Gastroesophageal sphincter (tissue), 4 donors: ENCODE measurements around the gene C10orf120. TPM values are rescaled to one million over a fixed set of nuclear protein-coding genes. Genes with fewer than 3 reads are reported as not detected.

Source experiments
- ATAC-seq: fragments of 150-250 bp; one replicate; pipeline ENCODE4 v1.9.1; 2016; ENCODE audit warnings: mild to moderate bottlenecking, moderate library complexity
- H3K27ac ChIP-seq, 4 donors: fragments of 200-600 bp; sonication (generic) in 3 of 4; 1 replicate in 3 of 4; 2 replicates in 1 of 4; pipeline ENCODE4 v1.5.1; 2016 to 2019
- H3K27me3 ChIP-seq: fragments of 200-600 bp; sonication (generic); one replicate; pipeline ENCODE4 v1.5.1; 2019
- H3K36me3 ChIP-seq, 2 donors: fragments of 200-600 bp; sonication (generic); one replicate each; pipeline ENCODE4 v1.5.1; 2019; ENCODE audit warnings: control low read depth in 1 of 2
- H3K4me1 ChIP-seq, 3 donors: fragments of 200-600 bp; sonication (generic); 1 replicate in 2 of 3; 2 replicates in 1 of 3; pipeline ENCODE4 v1.5.1; 2016 to 2019; ENCODE audit warnings: control low read depth in 2 of 3
- H3K4me3 ChIP-seq, 2 donors: fragments of 200-600 bp; sonication (generic); one replicate each; pipeline ENCODE4 v1.5.1; 2019; ENCODE audit warnings: mild to moderate bottlenecking in 1 of 2, moderate library complexity in 1 of 2
- H3K9me3 ChIP-seq, 3 donors: fragments of 200-600 bp; sonication (generic); one replicate each; pipeline ENCODE4 v1.5.1; 2017 to 2019; ENCODE audit warnings: control low read depth in 2 of 3
- EP300 ChIP-seq: sonication (generic); formaldehyde crosslinking; IDR thresholded peaks from one replicate; pipeline ENCODE4 v1.6.1; 2017; ENCODE audit warnings: antibody characterized with exemption, mild to moderate bottlenecking
- POLR2A ChIP-seq, 2 donors: fragments of 450-650 bp; IDR thresholded peaks; one replicate each; pipeline ENCODE4 v1.6.1; 2017; ENCODE audit warnings: antibody characterized with exemption in 2 of 2, mild to moderate bottlenecking in 2 of 2, moderate library complexity in 1 of 2
- POLR2AphosphoS5 ChIP-seq: sonication (generic); formaldehyde crosslinking; IDR thresholded peaks from one replicate; pipeline ENCODE4 v1.6.1; 2017; ENCODE audit warnings: antibody characterized with exemption
- WGBS, 2 donors: methylation state at CpG; one replicate each; pipeline ENCODE4 v1.1.5; 2018; ENCODE audit warnings: low coverage in 1 of 2; 5-methylcytosine and 5-hydroxymethylcytosine counted together
- total RNA-seq, 4 donors: library from RNA; depleted of rRNA; stranded (reverse); fragments of >200 nt; gene quantifications; one replicate each; pipeline ENCODE4 v1.1.0, GENCODE V29; 2016
- TF ChIP-seq, protein P1 (sequence below), 4 experiments: fragments of 200-600 bp in 2 of 4; fragments of 450-650 bp in 2 of 4; sonication (generic) in 1 of 4; IDR thresholded peaks; one replicate each; pipeline ENCODE4 v1.5.1; 2017 to 2019; ENCODE audit warnings: antibody characterized with exemption in 4 of 4, mild to moderate bottlenecking in 2 of 4, moderate library complexity in 2 of 4

C10orf120 gene
- total RNA-seq, 4 donors from 2014 or later = not detected

DNA sequence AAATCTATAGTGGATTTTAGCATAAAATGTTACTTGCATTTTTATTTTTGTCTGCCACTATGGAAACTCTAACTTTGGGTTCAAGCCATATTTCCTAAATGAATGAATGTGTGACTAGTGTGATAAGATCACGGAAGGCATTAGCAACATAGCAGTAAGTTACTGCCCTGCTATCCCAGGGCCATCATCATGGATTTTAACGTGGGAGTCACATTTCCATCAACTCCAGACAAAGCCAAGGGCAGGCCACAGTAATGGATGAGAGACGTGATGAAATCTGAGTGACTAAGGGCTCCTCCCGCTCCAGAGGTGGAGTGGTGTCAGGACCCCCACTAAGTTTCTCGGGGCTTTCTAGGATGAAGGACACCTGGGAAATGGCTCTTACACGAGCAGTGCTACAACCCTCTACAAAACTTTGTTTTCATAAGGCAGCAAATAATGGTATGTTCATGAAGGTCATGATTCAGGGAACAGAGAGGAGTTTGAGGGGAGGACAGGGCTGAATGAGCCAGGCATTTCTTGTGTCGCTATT is 34.3 kb downstream of the C10orf120 start:
- TF ChIP-seq, protein P1, sequence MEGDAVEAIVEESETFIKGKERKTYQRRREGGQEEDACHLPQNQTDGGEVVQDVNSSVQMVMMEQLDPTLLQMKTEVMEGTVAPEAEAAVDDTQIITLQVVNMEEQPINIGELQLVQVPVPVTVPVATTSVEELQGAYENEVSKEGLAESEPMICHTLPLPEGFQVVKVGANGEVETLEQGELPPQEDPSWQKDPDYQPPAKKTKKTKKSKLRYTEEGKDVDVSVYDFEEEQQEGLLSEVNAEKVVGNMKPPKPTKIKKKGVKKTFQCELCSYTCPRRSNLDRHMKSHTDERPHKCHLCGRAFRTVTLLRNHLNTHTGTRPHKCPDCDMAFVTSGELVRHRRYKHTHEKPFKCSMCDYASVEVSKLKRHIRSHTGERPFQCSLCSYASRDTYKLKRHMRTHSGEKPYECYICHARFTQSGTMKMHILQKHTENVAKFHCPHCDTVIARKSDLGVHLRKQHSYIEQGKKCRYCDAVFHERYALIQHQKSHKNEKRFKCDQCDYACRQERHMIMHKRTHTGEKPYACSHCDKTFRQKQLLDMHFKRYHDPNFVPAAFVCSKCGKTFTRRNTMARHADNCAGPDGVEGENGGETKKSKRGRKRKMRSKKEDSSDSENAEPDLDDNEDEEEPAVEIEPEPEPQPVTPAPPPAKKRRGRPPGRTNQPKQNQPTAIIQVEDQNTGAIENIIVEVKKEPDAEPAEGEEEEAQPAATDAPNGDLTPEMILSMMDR (IDR thresholded peaks at IDR 0.05) = no peak
- no peak for TF ChIP-seq POLR2A (IDR thresholded peaks at IDR 0.05)
- TF ChIP-seq EP300 = no peak
- TF ChIP-seq POLR2AphosphoS5 = no peak
- H3K27ac ChIP-seq = no peak overlapping the region
- WGBS, 2 donors = 38 to 61% methylated on average over 4 of the region's 7 CpGs

DNA sequence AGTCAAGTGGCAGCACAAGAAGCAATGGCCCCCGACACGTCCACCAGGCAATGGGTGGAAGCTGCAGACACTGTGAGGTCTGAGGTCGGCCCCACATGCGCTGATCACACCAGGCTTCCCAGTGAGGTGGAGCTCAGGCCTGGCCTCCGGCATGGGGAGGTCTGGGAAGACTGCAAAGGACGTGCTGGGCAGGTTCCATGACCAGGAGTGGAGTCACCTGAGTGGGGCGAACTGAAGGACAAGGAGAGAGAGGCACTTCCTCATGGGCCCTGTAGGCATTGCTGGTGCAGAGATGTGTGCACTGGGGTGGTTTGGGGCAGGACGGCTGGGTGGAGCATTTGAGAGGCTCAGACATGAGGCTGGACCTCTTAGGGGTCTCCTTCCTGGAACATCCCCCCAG is 35.1 kb downstream of the C10orf120 start:
- WGBS, 2 donors = 93 to 94% methylated on average over 2 to 3 of the region's 8 CpGs
- no peaks in the 10 kb centered on the region for H3K9me3 ChIP-seq

More for the DNA sequence above, 34.3 kb downstream of the C10orf120 start:
- peaks cover 36% of the 10 kb centered on the region for H3K27me3 ChIP-seq
- ATAC-seq = no peak
- no peaks in the 10 kb centered on the region for H3K4me1 ChIP-seq
- no peaks in the 10 kb centered on the region for H3K9me3 ChIP-seq
- H3K36me3 ChIP-seq = no peaks in the 10 kb centered on the region
- H3K4me3 ChIP-seq = no peak overlapping the region

DNA sequence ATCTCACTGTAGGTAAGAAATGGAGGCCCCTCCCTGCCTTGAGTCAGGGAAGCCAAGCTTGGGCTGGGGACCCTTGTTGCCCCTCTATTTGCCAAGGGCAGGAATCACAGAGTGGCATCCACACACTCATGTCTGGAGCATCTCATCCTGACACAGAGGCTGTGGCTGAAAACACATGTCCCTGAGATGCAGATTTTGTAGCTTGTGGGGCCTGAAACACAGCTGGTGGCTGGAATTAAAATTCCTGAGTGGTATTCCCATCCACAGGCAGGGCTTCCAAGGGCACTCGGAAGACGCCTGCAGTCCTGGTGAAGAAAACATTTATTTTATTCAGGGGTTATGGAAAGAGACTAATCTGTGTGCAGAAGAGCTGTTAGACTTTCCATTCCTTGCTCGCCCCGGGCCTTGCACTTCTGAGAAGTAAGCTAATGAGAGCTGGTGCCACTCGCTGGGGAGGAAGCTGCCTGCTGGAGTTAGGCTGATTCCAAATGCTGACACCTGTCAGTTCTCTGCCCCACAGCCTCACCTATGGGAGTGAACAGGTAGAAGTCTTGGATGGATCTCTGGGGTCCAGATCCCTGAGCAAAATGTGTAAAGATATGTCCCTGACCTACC is 36.0 kb downstream of the C10orf120 start:
- Histone ChIP-seq H3K27ac (no peak overlapping the region), H3K4me3 (no peak overlapping the region), H3K9me3 (no peaks in the 10 kb centered on the region), H3K4me1 (no peaks in the 10 kb centered on the region), H3K36me3 (no peaks in the 10 kb centered on the region), H3K27me3 (peaks cover 32% of the 10 kb centered on the region)
- no peak for ATAC-seq
- WGBS, 2 donors = 83% methylated on average over 3 of the region's 5 CpGs; no CpG with 5 or more reads in 1 of the 2 donors
- TF ChIP-seq, protein P1 (IDR thresholded peaks at IDR 0.05) = no peak

More for the DNA sequence above, 35.1 kb downstream of the C10orf120 start:
- H3K27me3 ChIP-seq = peaks cover 32% of the 10 kb centered on the region
- H3K27ac ChIP-seq = no peak overlapping the region
- H3K36me3 ChIP-seq = no peaks in the 10 kb centered on the region
- TF ChIP-seq POLR2A (IDR thresholded peaks at IDR 0.05) (no peak), EP300 (no peak), POLR2AphosphoS5 (no peak)
- TF ChIP-seq, protein P1 (IDR thresholded peaks at IDR 0.05) = no peak
- no peaks in the 10 kb centered on the region for H3K4me1 ChIP-seq
- ATAC-seq = no peak
- H3K4me3 ChIP-seq = no peak overlapping the region

DNA sequence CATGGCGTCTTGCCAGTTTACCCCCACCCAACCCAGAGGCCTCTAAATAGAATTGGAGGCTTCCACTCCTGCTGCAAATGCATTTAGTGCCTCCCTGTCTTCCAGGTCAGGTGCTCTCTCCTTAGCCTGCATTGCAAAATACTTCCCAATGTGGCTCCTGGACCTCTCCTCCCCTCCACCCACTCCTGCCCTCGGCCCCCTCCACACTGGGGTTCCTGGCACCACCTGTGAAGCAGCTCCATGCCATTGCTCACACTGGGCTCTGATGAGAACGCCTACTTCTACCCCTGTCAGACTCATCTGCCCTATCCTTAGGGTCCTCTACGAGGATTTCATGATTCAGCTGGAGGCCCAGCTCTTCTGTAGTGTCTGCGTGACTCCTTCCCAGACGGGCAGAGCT is 37.4 kb downstream of the C10orf120 start:
- Histone ChIP-seq H3K36me3 (no peaks in the 10 kb centered on the region), H3K27me3 (peaks cover 26% of the 10 kb centered on the region), H3K27ac (no peak overlapping the region), H3K4me1 (no peaks in the 10 kb centered on the region), H3K4me3 (no peak overlapping the region), H3K9me3 (no peaks in the 10 kb centered on the region)
- TF ChIP-seq POLR2AphosphoS5 (no peak), EP300 (no peak), POLR2A (IDR thresholded peaks at IDR 0.05) (no peak)
- TF ChIP-seq, protein P1 (IDR thresholded peaks at IDR 0.05) = no peak
- WGBS, 2 donors = 58 to 63% methylated on average over 5 to 6 of the region's 6 CpGs
- ATAC-seq = no peak

- Histone ChIP-seq H3K36me3 (no peaks in the 10 kb centered on the region), H3K4me3 (no peak overlapping the region), H3K27me3 (peaks cover 19% of the 10 kb centered on the region), H3K4me1 (no peaks in the 10 kb centered on the region), H3K27ac (no peak overlapping the region), H3K9me3 (no peaks in the 10 kb centered on the region)
- WGBS, 2 donors = 61% methylated on average over 3 of the region's 6 CpGs; no CpG with 5 or more reads in 1 of the 2 donors
- no peak for TF ChIP-seq POLR2A (IDR thresholded peaks at IDR 0.05)
- TF ChIP-seq EP300 = no peak
- no peak for TF ChIP-seq POLR2AphosphoS5
- TF ChIP-seq, protein P1 (IDR thresholded peaks at IDR 0.05) = no peak
- ATAC-seq = no peak
These were observed 39.0 kb downstream of the C10orf120 start for GRCh38 chr10:122660696-122661095.
